HL-60 (cell line): ENCODE data around the gene PLLP.
A peak's percentile ranks its signal among the peaks of the same experiment; 100 is the strongest.

Source experiments
- DNase-seq, 2 experiments: peaks; one replicate each; pipeline ENCODE4 v3.0.0-alpha.2; 2010 to 2020; ENCODE audit warnings: low read depth in 1 of 2, low spot score in 1 of 2
- H3K27ac ChIP-seq: fragments of 250-450 bp; sonication (Bioruptor Pico); replicated peaks from 2 replicates; pipeline ENCODE4 v1.5.1; 2020; ENCODE audit warnings: mild to moderate bottlenecking, moderate library complexity
- H3K27me3 ChIP-seq: fragments of 250-450 bp; sonication (Bioruptor Pico); 2 replicates; pipeline ENCODE4 v1.5.1; 2021; ENCODE audit warnings: mild to moderate bottlenecking, moderate library complexity; ENCODE audit not compliant: insufficient read depth, poor library complexity, severe bottlenecking
- H3K4me3 ChIP-seq: replicated peaks from 2 replicates; pipeline ENCODE4 v1.5.1; 2011; ENCODE audit warnings: mild to moderate bottlenecking, control low read depth, low read length; ENCODE audit not compliant: insufficient read depth
- CTCF ChIP-seq: IDR thresholded peaks from one replicate; pipeline ENCODE4 v1.5.1; 2011; ENCODE audit warnings: low read length, control low read depth, inconsistent platforms; ENCODE audit not compliant: insufficient read depth
- GABPA ChIP-seq: IDR thresholded peaks from 2 replicates; pipeline ENCODE4 v1.6.1; 2012; ENCODE audit warnings: low read depth
- POLR2AphosphoS5 ChIP-seq: IDR thresholded peaks from 2 replicates; pipeline ENCODE4 v1.6.1; 2012; ENCODE audit warnings: low read depth
- REST ChIP-seq: IDR thresholded peaks from 2 replicates; pipeline ENCODE4 v1.6.1; 2012; ENCODE audit warnings: low read depth; ENCODE audit not compliant: insufficient replicate concordance
- SPI1 ChIP-seq: IDR thresholded peaks from 2 replicates; pipeline ENCODE4 v1.6.1; 2012; ENCODE audit warnings: low read depth, mild to moderate bottlenecking, borderline replicate concordance
- long read RNA-seq: library from polyadenylated mRNA; unstranded; transcript quantifications from one replicate; pipeline ENCODE4 v2.0.0, GENCODE V29; 2020

PLLP gene, protein sequence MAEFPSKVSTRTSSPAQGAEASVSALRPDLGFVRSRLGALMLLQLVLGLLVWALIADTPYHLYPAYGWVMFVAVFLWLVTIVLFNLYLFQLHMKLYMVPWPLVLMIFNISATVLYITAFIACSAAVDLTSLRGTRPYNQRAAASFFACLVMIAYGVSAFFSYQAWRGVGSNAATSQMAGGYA
- long read RNA-seq: 0 reads

DNA sequence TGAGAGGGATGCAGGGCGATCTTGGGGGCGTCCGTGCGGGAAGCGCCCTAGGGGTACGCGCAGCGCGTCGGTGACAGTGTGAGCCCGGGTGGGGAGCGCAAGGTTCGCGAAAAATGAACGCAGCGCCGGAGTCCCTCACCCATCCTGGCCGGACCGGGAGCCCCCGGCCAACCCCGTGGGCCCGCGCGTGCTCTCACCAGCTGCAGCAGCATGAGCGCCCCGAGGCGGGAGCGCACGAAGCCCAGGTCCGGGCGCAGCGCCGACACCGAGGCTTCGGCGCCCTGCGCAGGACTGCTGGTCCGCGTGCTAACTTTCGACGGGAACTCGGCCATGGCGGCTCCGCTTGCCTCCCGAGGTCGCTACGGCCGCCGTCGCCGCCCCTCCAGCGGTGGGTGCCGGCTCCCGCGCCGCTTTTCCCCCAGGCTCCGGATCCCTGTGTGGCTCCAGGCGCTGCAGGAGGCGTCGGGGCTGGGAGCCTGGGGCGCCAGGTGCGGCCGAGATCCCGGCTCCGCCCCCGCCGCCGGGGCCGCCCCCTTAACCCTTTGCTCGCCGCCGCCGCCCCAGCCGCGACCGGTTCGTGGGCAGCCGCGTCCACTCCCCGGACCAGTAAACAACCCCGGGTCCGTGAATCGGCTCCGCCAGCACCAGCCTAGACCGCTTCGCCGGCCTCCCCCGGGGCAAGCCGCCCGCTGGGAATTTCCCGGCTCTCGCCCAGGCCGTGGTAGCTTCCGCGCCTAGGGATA lies at the start of gene PLLP:
Gene PLLP (minus strand): TSS at position 464 of the 743 bp plus-strand sequence. CDS start 132 bp downstream, at position 332.
- Histone ChIP-seq H3K4me3 (peak within 1 kb of the TSS; percentile 35), H3K27me3 (peaks cover 32% of the 10 kb centered on the region), H3K27ac (no peak within 1 kb of the TSS)
- DNase-seq: no peak
- TF ChIP-seq GABPA (no peak), REST (no peak), CTCF (no peak), POLR2AphosphoS5 (no peak), SPI1 (no peak)

- H3K27me3 ChIP-seq: no peaks in the 10 kb centered on the region
These were observed 48.9 kb upstream of the PLLP start for GRCh38 chr16:57333402-57333801.

More at GRCh38 chr16:57333402-57333801, 48.9 kb upstream of the PLLP start:
- no peak overlapping the region for H3K27ac ChIP-seq
- H3K4me3 ChIP-seq: no peak overlapping the region
- TF ChIP-seq SPI1 (no peak), GABPA (no peak), CTCF (no peak), POLR2AphosphoS5 (no peak), REST (no peak)
- DNase-seq: no peak
